ENCODE data around the gene AXL. TPM values are rescaled to one million over a fixed set of nuclear protein-coding genes. Genes with fewer than 3 reads are reported as not detected.
"Not testable (repeated sequence)": the region's sequence is repeated elsewhere in the genome, so short reads cannot be mapped to it uniquely, and the experiment has no call there.

AXL gene
- total and polyA plus RNA-seq, 2 of the 13 experiments (the other 11 are each of a cell fraction or from before 2014, with no cell fraction given) = 0.71 to 5.9 TPM

GRCh38 chr19:41288673-41289530 is 69.9 kb downstream of the AXL start:
- Histone ChIP-seq H4K20me1 (ENCODE audit: insufficient read depth, low read length) (0 out of 2 replicates have a peak, but pooled peaks cover 3% of the 10 kb centered on the region), H3K9me3 (ENCODE audit: low read length) (no peaks in the 10 kb centered on the region), H3K27me3 (ENCODE audit: control insufficient read depth in 1 of 2, insufficient read depth in 2 of 2, low read length in 2 of 2) (no peaks in the 10 kb centered on the region), H3K79me2 (ENCODE audit: insufficient read depth, low read length) (peaks cover 4% of the 10 kb centered on the region), H3K27ac (ENCODE audit: extremely low read length, insufficient read depth, low read length) (no peak overlapping the region), H3K9ac (ENCODE audit: insufficient read depth, low read depth, low read length) (no peak overlapping the region), H3K4me1 (ENCODE audit: insufficient read depth, low read length) (peaks cover 14% of the 10 kb centered on the region; the same call in 1 of the 2 replicates), H3K4me2 (ENCODE audit: low read depth, low read length) (no peak overlapping the region), H3K4me3 (replicated peaks in 1 of 3; ENCODE audit: insufficient read depth in 1 of 3, low read depth in 2 of 3, low read length in 3 of 3) (no peak overlapping the region), H2AFZ (ENCODE audit: low read length) (no peak overlapping the region), H3K36me3 (replicated peaks in 1 of 2; ENCODE audit: control insufficient read depth in 1 of 2, insufficient read depth in 2 of 2, low read length in 2 of 2) (peaks cover 26 to 80% of the 10 kb centered on the region in 2 experiments)
- WGBS (ENCODE audit: low lambda C conversion rate) = 98% methylated on average over 3 of the region's 3 CpGs
- no peak for TF ChIP-seq HMG20A (CRISPR knock-in tag; IDR thresholded peaks at IDR 0.05; ENCODE audit: borderline replicate concordance)
- TF ChIP-seq ZFP90 (CRISPR knock-in tag; IDR thresholded peaks at IDR 0.05; ENCODE audit: borderline replicate concordance) = no peak
- TF ChIP-seq TMF1 (CRISPR knock-in tag; IDR thresholded peaks at IDR 0.05; ENCODE audit: low read depth) = no peak
- no peak for TF ChIP-seq ADNP (CRISPR knock-in tag; IDR thresholded peaks at IDR 0.05)
- intact Hi-C loops (cut with micrococcal nuclease; ENCODE audit: unreplicated experiment) (no loop called here), in situ Hi-C loops (cut with HindIII; ENCODE audit: extremely low pct_ligation_motif_present, low pct_unique_long_range_greater_than_20kb) (no loop called here)
- no peak for ATAC-seq
- ChIA-PET CTCF (ENCODE audit: low intra/inter-chr PET ratio, low total read pairs) (no interaction called here), POLR2A (no interaction called here)
- no peak for FAIRE-seq
- DNase-seq (ENCODE audit: low spot score) = no peak
- no TSS peak for BruUV-seq (replicated peaks)

GRCh38 chr19:41289814-41290213 is 70.8 kb downstream of the AXL start:
- H3K4me3 ChIP-seq (replicated peaks in 1 of 3; ENCODE audit: insufficient read depth in 1 of 3, low read depth in 2 of 3, low read length in 3 of 3); H3K9me3 ChIP-seq (ENCODE audit: low read length); H4K20me1 ChIP-seq (ENCODE audit: insufficient read depth, low read length); FAIRE-seq; H3K9ac ChIP-seq (ENCODE audit: insufficient read depth, low read depth, low read length); H3K4me2 ChIP-seq (ENCODE audit: low read depth, low read length); H3K79me2 ChIP-seq (ENCODE audit: insufficient read depth, low read length); DNase-seq (ENCODE audit: low spot score); ATAC-seq; H3K27ac ChIP-seq (ENCODE audit: extremely low read length, insufficient read depth, low read length); POLR2A ChIA-PET; CTCF ChIA-PET (ENCODE audit: low intra/inter-chr PET ratio, low total read pairs); BruUV-seq (replicated peaks); in situ Hi-C loops (cut with HindIII; ENCODE audit: extremely low pct_ligation_motif_present, low pct_unique_long_range_greater_than_20kb); H2AFZ ChIP-seq (ENCODE audit: low read length); intact Hi-C loops (cut with micrococcal nuclease; ENCODE audit: unreplicated experiment); H3K27me3 ChIP-seq (ENCODE audit: control insufficient read depth in 1 of 2, insufficient read depth in 2 of 2, low read length in 2 of 2): not testable (repeated sequence)
- Histone ChIP-seq H3K36me3 (replicated peaks in 1 of 2; ENCODE audit: control insufficient read depth in 1 of 2, insufficient read depth in 2 of 2, low read length in 2 of 2) (peaks cover 31 to 85% of the 10 kb centered on the region in 2 experiments), H3K4me1 (ENCODE audit: insufficient read depth, low read length) (peaks cover 11% of the 10 kb centered on the region; the same call in 1 of the 2 replicates)
- WGBS (ENCODE audit: low lambda C conversion rate) = 95% methylated on average over 8 of the region's 8 CpGs

Measured in HepG2 (cell line).